ENCODE results near the gene HOXB3. TPM values are rescaled to one million over a fixed set of nuclear protein-coding genes. Genes with fewer than 3 reads are reported as not detected.

HOXB3 gene
- total RNA-seq, 5 donors from 2014 or later (not counting 1 experiment from before 2014, with no cell fraction given) = 3.5 to 7.7 (median 4.2) TPM

DNA sequence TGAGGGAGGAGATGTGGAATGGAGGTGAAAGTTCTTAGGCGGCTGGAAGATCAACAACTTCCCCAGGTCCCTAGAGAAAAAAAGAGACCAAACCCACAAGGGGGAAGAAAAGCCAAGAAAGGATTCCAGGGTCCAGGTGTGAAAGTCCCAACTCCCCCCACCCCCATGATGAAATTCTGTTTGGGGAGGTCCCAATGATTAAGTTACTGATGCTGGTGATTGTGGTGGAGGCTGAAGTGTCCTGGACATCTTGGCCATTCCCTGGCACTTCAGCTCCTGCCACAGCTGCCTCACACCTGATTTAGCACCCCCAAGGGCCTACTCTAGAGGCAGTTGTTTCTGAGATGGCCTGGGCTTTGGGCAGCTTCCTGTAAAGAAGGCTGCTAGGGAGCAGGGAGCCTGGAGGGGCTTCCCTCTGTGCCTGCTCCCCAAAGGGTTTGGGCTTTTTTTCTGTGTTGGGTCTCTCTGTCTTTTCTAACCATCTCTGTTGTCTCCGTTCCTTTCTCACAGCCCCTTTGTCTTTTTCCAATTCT is 25.0 kb downstream of the HOXB3 start:
- H3K27me3 Mint-ChIP-seq = peaks cover 7 to 26% of the 10 kb centered on the region in 2 donors
- H3K9me3 Mint-ChIP-seq = no peaks in the 10 kb centered on the region
- Histone ChIP-seq H3K4me1 (ENCODE audit: control insufficient read depth in 1 of 2, extremely low read depth in 1 of 2, insufficient read depth in 2 of 2, low read length in 2 of 2) (peaks cover 2 to 16% of the 10 kb centered on the region in 2 experiments), H3K27me3 (replicated peaks in 1 of 2; ENCODE audit: control insufficient read depth in 2 of 2, extremely low read depth in 1 of 2, insufficient read depth in 2 of 2, low read length in 1 of 2) (peaks cover 0 to 35% of the 10 kb centered on the region in 2 experiments), H3K27ac (ENCODE audit: low read length) (no peak overlapping the region), H3K9me3 (no peaks in the 10 kb centered on the region), H3K4me3 (ENCODE audit: control insufficient read depth in 1 of 2, extremely low read depth in 1 of 2, low read length in 1 of 2) (no peak overlapping the region), H3K36me3 (ENCODE audit: control insufficient read depth in 2 of 2, extremely low read depth in 1 of 2, insufficient read depth in 1 of 2, low read length in 1 of 2) (no peaks in the 10 kb centered on the region)
- peaks cover 0 to 27% (median 16%) of the 10 kb centered on the region in 3 donors for H3K4me1 Mint-ChIP-seq
- peaks cover 8% of the 10 kb centered on the region for H3K36me3 Mint-ChIP-seq
- CTCF ChIA-PET = no interaction called here
- POLR2A ChIA-PET = interaction anchor here in 1 of 2 donors (0.5 kb wide), 1 partner anchor 12 kb away, joined by 3 read pairs; no protein-coding TSS in a partner anchor
- WGBS (ENCODE audit: insufficient coverage) = no CpG with 5 or more reads among the region's 2 CpGs
- peak overlapping the region in 1 of 3 donors; percentile 34 for H3K4me3 Mint-ChIP-seq
- H3K27ac Mint-ChIP-seq = no peak overlapping the region
- no peak for ATAC-seq (replicated peaks in 1 of 4)
- DNase-seq = no peak

- H3K27me3 Mint-ChIP-seq = peaks cover 7 to 20% of the 10 kb centered on the region in 2 donors
- Histone ChIP-seq H3K36me3 (ENCODE audit: control insufficient read depth in 2 of 2, extremely low read depth in 1 of 2, insufficient read depth in 1 of 2, low read length in 1 of 2) (no peaks in the 10 kb centered on the region), H3K27ac (ENCODE audit: low read length) (no peak overlapping the region), H3K27me3 (replicated peaks in 1 of 2; ENCODE audit: control insufficient read depth in 2 of 2, extremely low read depth in 1 of 2, insufficient read depth in 2 of 2, low read length in 1 of 2) (peaks cover 0 to 39% of the 10 kb centered on the region in 2 experiments), H3K4me1 (ENCODE audit: control insufficient read depth in 1 of 2, extremely low read depth in 1 of 2, insufficient read depth in 2 of 2, low read length in 2 of 2) (peaks cover 2 to 16% of the 10 kb centered on the region in 2 experiments), H3K9me3 (no peaks in the 10 kb centered on the region), H3K4me3 (ENCODE audit: control insufficient read depth in 1 of 2, extremely low read depth in 1 of 2, low read length in 1 of 2) (no peak overlapping the region)
- no peak overlapping the region for H3K27ac Mint-ChIP-seq
- H3K9me3 Mint-ChIP-seq = no peaks in the 10 kb centered on the region
- WGBS (ENCODE audit: insufficient coverage) = 60% methylated on average over 45 of the region's 73 CpGs
- ChIA-PET POLR2A (interaction anchor here in 1 of 2 donors (0.5 kb wide), 1 partner anchor 13 kb away, joined by 3 read pairs; no protein-coding TSS in a partner anchor), CTCF (no interaction called here)
- ATAC-seq (replicated peaks in 1 of 4) (peak; percentile 40 to 47 (median 44)), DNase-seq (no peak)
- peaks cover 0 to 27% (median 16%) of the 10 kb centered on the region in 3 donors for H3K4me1 Mint-ChIP-seq
- H3K36me3 Mint-ChIP-seq = peaks cover 8% of the 10 kb centered on the region
- peak overlapping the region in 2 of 3 donors; percentile 34 to 53 for H3K4me3 Mint-ChIP-seq
These were observed 25.6 kb downstream of the HOXB3 start for GRCh38 chr17:48564188-48565021.

DNA sequence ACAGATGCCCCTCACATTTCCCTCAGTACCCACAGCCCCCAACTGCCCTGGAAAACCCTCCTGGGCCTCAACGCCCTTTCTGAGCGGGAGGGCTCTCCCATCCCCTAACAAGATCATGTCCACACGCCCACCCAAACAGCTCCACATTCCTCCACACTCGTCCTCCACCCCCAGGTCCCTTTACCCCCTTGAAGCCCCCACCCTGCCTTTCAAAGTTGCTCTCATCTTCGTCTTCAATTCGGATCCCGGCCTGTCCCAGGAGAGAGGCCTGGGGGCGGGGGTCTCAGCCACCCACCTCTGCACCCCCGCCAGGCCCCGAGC is 26.2 kb downstream of the HOXB3 start:
- peaks cover 0 to 24% (median 16%) of the 10 kb centered on the region in 3 donors for H3K4me1 Mint-ChIP-seq
- H3K27ac Mint-ChIP-seq = no peak overlapping the region
- H3K36me3 Mint-ChIP-seq = peaks cover 5% of the 10 kb centered on the region
- DNase-seq (no peak), ATAC-seq (replicated peaks in 1 of 4) (no peak)
- POLR2A ChIA-PET = no interaction called here
- H3K9me3 Mint-ChIP-seq = no peaks in the 10 kb centered on the region
- Histone ChIP-seq H3K9me3 (no peaks in the 10 kb centered on the region), H3K4me1 (ENCODE audit: control insufficient read depth in 1 of 2, extremely low read depth in 1 of 2, insufficient read depth in 2 of 2, low read length in 2 of 2) (peaks cover 2 to 16% of the 10 kb centered on the region in 2 experiments), H3K36me3 (ENCODE audit: control insufficient read depth in 2 of 2, extremely low read depth in 1 of 2, insufficient read depth in 1 of 2, low read length in 1 of 2) (no peaks in the 10 kb centered on the region), H3K27ac (ENCODE audit: low read length) (no peak overlapping the region), H3K27me3 (replicated peaks in 1 of 2; ENCODE audit: control insufficient read depth in 2 of 2, extremely low read depth in 1 of 2, insufficient read depth in 2 of 2, low read length in 1 of 2) (peaks cover 0 to 41% of the 10 kb centered on the region in 2 experiments), H3K4me3 (ENCODE audit: control insufficient read depth in 1 of 2, extremely low read depth in 1 of 2, low read length in 1 of 2) (no peak overlapping the region)
- peak overlapping the region in 1 of 3 donors; percentile 53 for H3K4me3 Mint-ChIP-seq
- CTCF ChIA-PET = no interaction called here
- H3K27me3 Mint-ChIP-seq = peaks cover 10 to 16% of the 10 kb centered on the region in 2 donors
- WGBS (ENCODE audit: insufficient coverage) = 93% methylated on average over 8 of the region's 10 CpGs

- ATAC-seq (replicated peaks in 1 of 4) (no peak), DNase-seq (no peak)
- peak overlapping the region in 1 of 3 donors; percentile 53 for H3K4me3 Mint-ChIP-seq
- H3K9me3 Mint-ChIP-seq = no peaks in the 10 kb centered on the region
- Histone ChIP-seq H3K36me3 (ENCODE audit: control insufficient read depth in 2 of 2, extremely low read depth in 1 of 2, insufficient read depth in 1 of 2, low read length in 1 of 2) (no peaks in the 10 kb centered on the region), H3K27ac (ENCODE audit: low read length) (no peak overlapping the region), H3K4me1 (ENCODE audit: control insufficient read depth in 1 of 2, extremely low read depth in 1 of 2, insufficient read depth in 2 of 2, low read length in 2 of 2) (peaks cover 2 to 16% of the 10 kb centered on the region in 2 experiments), H3K27me3 (replicated peaks in 1 of 2; ENCODE audit: control insufficient read depth in 2 of 2, extremely low read depth in 1 of 2, insufficient read depth in 2 of 2, low read length in 1 of 2) (peaks cover 0 to 38% of the 10 kb centered on the region in 2 experiments), H3K9me3 (no peaks in the 10 kb centered on the region), H3K4me3 (ENCODE audit: control insufficient read depth in 1 of 2, extremely low read depth in 1 of 2, low read length in 1 of 2) (no peak overlapping the region)
- peaks cover 0 to 20% (median 12%) of the 10 kb centered on the region in 3 donors for H3K4me1 Mint-ChIP-seq
- ChIA-PET POLR2A (interaction anchor here in 1 of 2 donors (0.5 kb wide), 1 partner anchor 1915 kb away, joined by 9 read pairs; no protein-coding TSS in a partner anchor), CTCF (no interaction called here)
- H3K36me3 Mint-ChIP-seq = peaks cover 5% of the 10 kb centered on the region
- no peak overlapping the region for H3K27ac Mint-ChIP-seq
- peaks cover 13 to 17% of the 10 kb centered on the region in 2 donors for H3K27me3 Mint-ChIP-seq
- 100% methylated on average over 6 of the region's 6 CpGs for WGBS (ENCODE audit: insufficient coverage)
These were observed 26.6 kb downstream of the HOXB3 start for GRCh38 chr17:48563385-48563838.

DNA sequence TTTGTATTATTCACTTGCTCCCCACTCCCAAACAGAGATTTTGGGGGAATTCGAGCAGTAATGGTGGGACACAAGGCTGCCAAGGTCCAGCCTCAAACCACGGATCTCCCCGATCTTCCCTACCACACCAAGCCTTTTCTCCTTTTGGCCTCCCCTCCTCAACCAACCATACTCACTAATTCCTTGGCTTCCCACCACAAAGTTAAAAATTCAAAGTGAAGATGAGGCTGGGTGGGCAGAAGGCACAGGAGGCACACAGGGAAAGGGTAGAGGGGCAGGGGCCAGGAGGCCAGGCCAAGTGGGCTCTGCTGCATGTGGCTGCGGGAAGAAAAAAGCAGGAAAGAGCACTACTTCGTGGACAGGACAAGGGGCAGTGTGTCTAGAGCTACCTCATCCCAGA is 27.1 kb downstream of the HOXB3 start:
- Histone ChIP-seq H3K36me3 (ENCODE audit: control insufficient read depth in 2 of 2, extremely low read depth in 1 of 2, insufficient read depth in 1 of 2, low read length in 1 of 2) (no peaks in the 10 kb centered on the region), H3K27me3 (replicated peaks in 1 of 2; ENCODE audit: control insufficient read depth in 2 of 2, extremely low read depth in 1 of 2, insufficient read depth in 2 of 2, low read length in 1 of 2) (peaks cover 0 to 41% of the 10 kb centered on the region in 2 experiments), H3K4me3 (ENCODE audit: control insufficient read depth in 1 of 2, extremely low read depth in 1 of 2, low read length in 1 of 2) (no peak overlapping the region), H3K27ac (ENCODE audit: low read length) (no peak overlapping the region), H3K4me1 (ENCODE audit: control insufficient read depth in 1 of 2, extremely low read depth in 1 of 2, insufficient read depth in 2 of 2, low read length in 2 of 2) (peaks cover 2 to 16% of the 10 kb centered on the region in 2 experiments), H3K9me3 (no peaks in the 10 kb centered on the region)
- no peak for DNase-seq
- H3K4me1 Mint-ChIP-seq = peaks cover 0 to 17% (median 10%) of the 10 kb centered on the region in 3 donors
- no peaks in the 10 kb centered on the region for H3K9me3 Mint-ChIP-seq
- H3K36me3 Mint-ChIP-seq = peaks cover 3% of the 10 kb centered on the region
- H3K27ac Mint-ChIP-seq = no peak overlapping the region
- ATAC-seq (replicated peaks in 1 of 4) = no peak
- ChIA-PET CTCF (no interaction called here), POLR2A (interaction anchor here in 1 of 2 donors (0.5 kb wide), 1 partner anchor 1915 kb away, joined by 9 read pairs; no protein-coding TSS in a partner anchor)
- 93% methylated on average over 5 of the region's 5 CpGs for WGBS (ENCODE audit: insufficient coverage)
- no peak overlapping the region for H3K4me3 Mint-ChIP-seq
- peaks cover 16 to 18% of the 10 kb centered on the region in 2 donors for H3K27me3 Mint-ChIP-seq

Measured in T-cell (primary cell).